HG03571 (cell line): ENCODE measurements around the gene CCDC51.
"Not testable (repeated sequence)": the region's sequence is repeated elsewhere in the genome, so short reads cannot be mapped to it uniquely, and the experiment has no call there.

Source experiments
- ATAC-seq: cut with Tn5 transposase; IDR thresholded peaks from one replicate; pipeline ENCODE4 v1.9.1; 2021; ENCODE audit not compliant: unreplicated experiment

The CCDC51 gene

DNA sequence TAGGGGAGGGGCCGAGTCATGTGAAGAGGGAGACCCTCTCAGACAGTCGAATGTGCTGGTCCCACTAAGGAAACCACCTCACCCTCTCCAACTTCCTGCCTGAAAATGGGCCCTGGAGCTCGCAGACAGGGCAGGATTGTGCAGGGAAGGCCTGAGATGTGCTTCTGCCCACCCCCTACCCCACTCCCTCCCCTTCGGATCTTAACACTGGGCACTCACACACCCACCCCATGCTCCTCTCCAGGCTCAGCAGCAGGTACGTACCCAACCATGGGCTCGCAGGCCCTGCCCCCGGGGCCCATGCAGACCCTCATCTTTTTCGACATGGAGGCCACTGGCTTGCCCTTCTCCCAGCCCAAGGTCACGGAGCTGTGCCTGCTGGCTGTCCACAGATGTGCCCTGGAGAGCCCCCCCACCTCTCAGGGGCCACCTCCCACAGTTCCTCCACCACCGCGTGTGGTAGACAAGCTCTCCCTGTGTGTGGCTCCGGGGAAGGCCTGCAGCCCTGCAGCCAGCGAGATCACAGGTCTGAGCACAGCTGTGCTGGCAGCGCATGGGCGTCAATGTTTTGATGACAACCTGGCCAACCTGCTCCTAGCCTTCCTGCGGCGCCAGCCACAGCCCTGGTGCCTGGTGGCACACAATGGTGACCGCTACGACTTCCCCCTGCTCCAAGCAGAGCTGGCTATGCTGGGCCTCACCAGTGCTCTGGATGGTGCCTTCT, 26.6 kb upstream of the CCDC51 start:
- ATAC-seq = peak; percentile 2

DNA sequence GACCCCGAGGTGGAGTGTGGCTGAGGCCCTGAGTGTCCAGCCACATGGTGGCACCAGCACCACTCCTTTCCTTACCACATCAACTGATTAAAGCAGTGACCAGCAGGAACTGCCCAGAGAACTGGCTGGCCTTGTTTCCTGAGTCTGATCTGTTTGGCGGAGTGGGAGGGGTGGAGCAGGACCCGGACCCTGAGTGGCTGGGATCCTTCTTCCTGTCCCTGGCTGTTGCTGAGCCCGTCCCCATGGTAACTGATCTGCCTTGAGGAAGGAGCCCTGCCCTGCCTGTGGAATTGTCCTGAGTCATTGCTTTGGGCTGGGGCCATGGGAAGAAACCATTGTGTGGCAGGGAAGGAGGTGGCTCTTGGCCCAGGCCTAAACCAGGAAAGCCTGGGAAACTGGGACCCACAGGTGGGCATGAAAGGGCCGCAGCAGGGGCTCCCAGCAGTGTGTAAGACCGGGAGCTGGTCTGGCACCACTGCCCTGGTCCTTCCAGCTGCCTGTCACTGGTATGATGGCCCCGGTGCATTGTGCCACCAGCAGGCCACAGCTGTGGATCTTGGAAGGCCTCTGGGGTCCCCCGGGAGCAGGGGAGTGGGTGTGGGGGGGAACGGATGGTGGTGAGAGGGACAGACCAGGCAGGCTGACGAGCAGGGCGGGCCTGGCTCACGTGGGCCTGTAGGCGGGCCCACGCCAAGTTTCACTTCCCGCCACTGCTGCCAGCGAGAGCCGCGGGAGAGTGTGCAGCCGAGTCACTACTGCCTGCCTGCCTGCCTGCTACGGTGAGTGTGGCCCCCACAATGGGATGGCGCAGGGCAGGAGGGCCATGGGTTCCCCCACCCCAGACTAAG, 25.8 kb upstream of the CCDC51 start:
- peak; percentile 74 for ATAC-seq

GRCh38 chr3:48465237-48465530, 25.3 kb upstream of the CCDC51 start:
- ATAC-seq = no peak

DNA sequence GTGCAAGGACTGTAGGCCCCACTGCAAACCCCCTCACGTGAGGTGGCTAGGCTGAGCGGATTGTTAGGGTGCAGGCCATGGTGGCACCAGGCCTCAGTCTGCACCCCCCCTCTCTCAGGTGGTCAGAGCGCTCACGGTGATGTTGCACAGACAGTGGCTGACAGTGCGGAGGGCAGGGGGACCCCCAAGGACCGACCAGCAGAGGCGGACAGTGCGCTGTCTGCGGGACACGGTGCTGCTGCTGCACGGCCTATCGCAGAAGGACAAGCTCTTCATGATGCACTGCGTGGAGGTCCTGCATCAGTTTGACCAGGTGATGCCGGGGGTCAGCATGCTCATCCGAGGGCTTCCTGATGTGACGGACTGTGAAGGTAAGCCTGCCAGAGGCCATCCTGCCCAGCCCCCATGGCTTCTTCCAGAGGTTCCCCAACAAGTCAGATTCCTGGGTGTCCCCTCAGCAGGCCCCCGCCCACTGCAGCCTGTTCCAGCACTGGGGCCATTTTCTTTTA, 24.8 kb upstream of the CCDC51 start:
- no peak for ATAC-seq

- ATAC-seq = no peak
These were observed 23.8 kb upstream of the CCDC51 start for GRCh38 chr3:48463703-48464102.

DNA sequence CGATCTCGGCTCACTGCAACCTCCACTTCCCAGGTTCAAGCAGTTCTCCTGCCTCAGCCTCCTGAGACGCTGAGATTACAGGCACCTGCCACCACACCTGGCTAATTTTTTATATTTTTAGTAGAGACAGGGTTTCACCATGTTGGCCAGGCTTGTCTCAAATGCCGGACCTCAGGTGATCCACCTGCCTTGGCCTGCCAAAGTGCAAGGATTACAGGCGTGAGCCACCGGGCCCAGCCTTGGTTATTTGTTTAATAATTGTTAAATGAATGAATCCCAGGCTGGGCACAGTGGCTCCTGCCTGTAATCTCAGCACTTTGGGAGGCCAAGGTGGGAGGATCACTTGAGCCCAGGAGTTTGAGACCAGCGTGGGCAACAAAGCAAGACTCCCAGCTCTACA, 21.8 kb upstream of the CCDC51 start:
- not testable (repeated sequence) for ATAC-seq

- ATAC-seq = no peak
These were observed 20.6 kb upstream of the CCDC51 start for GRCh38 chr3:48460517-48460902.

DNA sequence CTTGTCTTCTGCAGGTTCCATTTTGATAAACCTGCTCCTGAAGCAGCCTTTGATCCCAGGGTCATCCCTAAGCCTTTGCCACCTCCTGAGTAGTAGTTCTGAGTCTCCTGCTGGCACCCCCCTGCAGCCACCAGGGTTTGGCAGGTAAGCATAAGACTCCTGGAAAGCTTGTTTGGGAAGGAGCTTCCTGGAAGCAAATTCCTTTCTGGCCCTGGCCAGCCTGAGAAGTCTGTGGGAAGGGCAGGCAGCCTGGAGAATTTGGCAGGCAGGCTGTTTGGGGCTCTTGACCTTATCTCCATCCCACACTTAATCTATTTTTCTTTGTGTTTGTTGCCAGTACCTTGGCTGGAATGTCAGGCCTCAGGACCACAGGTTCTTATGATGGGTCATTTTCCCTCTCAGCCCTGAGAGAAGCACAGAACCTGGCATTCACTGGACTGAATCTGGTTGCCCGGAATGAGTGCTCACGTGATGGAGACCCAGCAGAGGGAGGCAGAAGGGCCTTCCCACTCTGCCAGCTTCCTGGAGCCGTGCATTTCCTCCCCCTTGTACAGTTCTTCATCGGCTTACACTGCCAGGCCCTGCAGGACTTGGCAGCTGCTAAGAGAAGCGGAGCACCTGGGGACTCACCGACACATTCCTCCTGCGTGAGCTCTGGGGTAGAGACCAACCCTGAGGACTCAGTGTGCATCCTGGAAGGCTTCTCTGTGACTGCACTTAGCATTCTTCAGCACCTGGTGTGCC, 20.0 kb upstream of the CCDC51 start:
- ATAC-seq = no peak

GRCh38 chr3:48459331-48459730, 19.4 kb upstream of the CCDC51 start:
- no peak for ATAC-seq

DNA sequence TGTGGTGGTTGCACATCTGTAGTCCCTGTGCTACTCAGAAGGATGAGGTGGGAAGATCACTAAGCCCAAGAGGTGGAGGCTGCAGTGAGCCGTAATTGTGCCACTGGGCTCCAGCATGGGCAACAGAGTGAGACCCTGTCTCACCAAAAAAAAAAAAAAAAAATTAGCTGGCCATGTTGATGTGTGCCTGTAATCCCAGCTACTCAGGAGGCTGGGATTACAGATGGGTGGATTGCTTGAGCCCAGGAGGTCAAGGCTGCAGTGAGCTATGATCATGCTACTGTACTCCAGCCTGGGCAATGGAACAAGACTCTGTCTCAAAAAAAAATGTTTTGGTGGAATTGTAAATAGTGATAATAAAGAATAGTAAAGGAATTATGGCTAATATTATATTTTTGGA, 16.5 kb upstream of the CCDC51 start:
- no peak for ATAC-seq

DNA sequence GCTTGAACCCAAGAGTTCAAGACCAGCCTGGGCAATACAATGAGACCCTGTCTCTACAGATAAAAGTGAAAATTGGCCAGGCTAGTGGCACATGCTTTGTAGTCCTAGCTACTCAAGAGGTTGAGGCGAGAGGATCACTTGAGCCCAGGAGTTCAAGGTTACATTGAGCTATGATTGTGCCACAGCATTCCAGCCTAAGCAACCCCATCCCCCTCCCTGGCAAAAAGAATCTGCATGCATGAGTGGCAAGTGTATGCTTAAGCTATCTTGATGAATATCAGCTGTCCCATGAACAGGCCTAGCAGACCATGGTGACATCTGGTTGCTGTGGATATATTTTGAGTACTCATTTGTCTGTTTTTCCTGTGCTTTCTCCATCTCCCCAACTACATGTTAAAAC, 11.4 kb upstream of the CCDC51 start:
- ATAC-seq = no peak

- ATAC-seq = peak; percentile 80
These were observed 6.7 kb upstream of the CCDC51 start, which contains the start of gene ATRIP for GRCh38 chr3:48446425-48447193. TSS of gene ATRIP (plus strand) at chr3:48446737. CDS start at chr3:48446846, 109 bp downstream.

GRCh38 chr3:48446043-48446424, 6.1 kb upstream of the CCDC51 start:
- no peak for ATAC-seq

- ATAC-seq = no peak
These were observed 5.5 kb upstream of the CCDC51 start for GRCh38 chr3:48445277-48445882.

GRCh38 chr3:48441940-48442339, 2.0 kb upstream of the CCDC51 start:
- ATAC-seq = no peak

DNA sequence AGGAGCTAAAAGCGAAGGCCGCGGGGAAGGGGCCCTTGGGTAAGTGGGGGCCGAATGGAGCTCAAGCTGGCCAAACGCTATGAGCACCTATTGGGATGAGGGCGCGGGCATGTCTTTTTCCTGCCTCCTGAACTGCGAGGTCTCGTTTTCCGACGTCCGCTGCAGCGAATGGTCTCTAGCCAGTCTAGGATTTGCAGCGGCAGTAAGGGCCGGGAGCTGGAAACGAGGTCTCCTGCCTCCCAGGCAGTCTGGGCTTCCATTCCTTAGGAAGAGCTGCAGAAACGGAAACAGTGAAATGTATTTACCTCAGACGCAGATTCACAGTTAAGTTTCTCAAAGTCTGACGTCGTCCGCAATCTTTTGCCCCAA, 655 bp upstream of the CCDC51 start:
- ATAC-seq = no peak

DNA sequence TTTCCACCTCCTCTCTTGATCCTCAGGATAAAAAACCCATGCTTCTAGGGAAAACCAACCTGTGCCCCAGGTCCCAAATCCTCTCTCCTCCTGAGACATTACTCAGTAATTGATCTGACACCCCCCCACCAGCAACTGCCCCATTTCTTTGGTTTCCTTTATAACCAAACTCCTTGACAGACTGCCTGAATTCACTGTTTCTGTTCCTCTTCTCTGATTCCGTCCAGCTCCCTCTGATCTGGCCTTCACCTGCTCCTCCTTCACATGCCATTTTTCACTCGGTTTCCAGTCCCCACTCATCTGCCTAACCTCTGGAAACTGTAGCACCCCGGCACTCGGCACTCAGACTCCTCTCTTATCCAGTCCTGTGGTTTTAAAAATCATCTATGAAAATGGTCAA, 2.1 kb downstream of the CCDC51 start:
- no peak for ATAC-seq

GRCh38 chr3:48436855-48437254, 3.1 kb downstream of the CCDC51 start:
- no peak for ATAC-seq

- no peak for ATAC-seq
These were observed 3.5 kb downstream of the CCDC51 start for GRCh38 chr3:48436477-48436787.

DNA sequence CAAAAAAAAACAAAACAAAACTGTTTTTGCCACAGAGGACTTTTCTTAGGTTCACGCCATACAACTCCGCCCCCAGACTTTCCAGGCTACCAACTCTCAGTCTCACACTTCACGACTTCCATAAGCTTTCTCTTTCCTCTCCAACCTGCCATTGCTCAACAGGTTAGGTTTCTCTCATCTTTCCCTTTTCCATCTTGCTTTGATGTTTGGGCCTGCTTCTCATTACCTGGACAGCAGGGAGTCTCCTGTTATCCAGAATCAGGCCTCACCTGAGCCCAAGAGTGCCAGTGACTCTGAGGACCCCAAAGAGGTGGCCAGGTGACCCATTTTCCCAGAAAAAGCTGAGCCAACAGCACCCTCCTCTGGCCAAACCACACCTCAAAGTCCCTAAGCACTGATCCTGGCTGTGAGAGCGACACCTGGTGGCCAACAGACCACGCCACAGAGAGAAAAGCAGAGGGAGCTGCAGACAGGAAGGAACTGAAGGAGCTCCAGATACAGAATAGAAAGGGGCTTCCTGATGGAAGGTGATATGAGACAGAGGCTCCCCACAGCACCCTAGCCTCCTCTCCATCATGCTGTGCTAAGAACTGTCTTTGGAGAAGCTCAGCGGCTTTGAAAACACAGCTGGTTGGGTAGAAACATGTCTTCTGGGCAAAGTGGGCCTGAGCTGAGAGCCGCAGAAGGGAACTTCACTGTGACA, 4.0 kb downstream of the CCDC51 start:
- ATAC-seq = no peak
